HG02678 (cell line): ENCODE measurements around the gene ZCCHC14.
"Not testable (repeated sequence)": the region's sequence is repeated elsewhere in the genome, so short reads cannot be mapped to it uniquely, and the experiment has no call there.

Source experiments
- ATAC-seq: cut with Tn5 transposase; IDR thresholded peaks from one replicate; pipeline ENCODE4 v1.9.1; 2021; ENCODE audit warnings: mild to moderate bottlenecking, moderate library complexity; ENCODE audit not compliant: unreplicated experiment

Gene ZCCHC14

DNA sequence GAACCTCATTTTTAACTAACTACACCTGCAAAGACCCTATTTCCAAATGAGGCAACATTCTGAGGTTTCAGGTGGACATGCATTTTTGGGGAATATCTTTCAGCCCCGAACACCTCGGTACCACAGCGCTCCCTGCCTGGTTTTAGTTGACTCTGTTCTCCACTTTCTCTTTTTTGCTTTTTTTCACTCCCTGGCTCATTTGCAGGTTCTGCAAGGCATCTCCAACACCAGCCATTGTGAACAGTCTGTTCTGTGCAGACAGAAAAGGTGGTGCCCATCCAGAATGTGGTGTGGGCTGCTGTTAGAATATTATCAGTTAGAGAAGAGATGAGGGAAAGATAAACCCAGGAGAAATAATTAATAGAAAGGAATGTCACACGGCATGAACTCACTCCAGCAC lies 32.5 kb upstream of the ZCCHC14 start:
- no peak for ATAC-seq

DNA sequence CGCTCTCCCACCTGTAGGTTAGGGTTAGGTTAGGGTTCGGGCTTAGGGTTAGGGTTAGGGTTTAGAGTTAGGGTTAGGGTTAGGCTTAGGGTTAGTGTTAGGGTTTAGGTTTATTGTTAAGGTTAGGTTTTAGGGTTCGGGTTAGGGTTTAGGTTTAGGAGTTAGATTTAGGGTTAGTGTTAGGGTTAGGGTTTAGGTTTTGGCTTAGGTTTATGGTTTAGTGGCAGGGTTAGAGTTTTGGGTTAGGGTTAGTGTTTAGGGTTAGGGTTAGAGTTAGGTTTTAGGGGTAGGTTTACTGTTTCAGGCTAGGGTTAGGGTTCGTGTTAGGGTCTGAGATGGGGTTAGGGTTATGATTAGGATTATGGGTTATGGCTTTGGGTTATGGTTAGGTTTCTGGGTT lies 31.6 kb upstream of the ZCCHC14 start:
- ATAC-seq: no peak

DNA sequence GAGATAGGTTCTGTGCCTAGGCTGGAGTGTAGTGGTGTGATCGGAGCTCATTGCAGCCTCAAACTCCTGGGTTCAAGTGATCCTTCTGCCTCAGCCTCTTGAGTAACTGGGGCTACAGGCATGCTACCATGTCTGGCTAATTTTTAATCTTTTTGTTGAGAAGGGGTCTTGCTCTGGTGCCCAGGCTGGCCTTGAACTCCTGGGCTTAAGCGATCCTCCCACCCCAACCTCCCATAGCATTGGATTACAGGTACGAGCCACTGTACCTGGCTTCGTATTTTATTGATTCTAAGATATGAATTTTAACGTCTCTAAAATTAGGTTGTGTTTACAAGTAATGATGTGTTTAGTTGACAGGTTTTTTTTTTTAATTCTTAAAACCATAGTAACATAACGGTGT lies 30.8 kb upstream of the ZCCHC14 start:
- ATAC-seq: not testable (repeated sequence)

DNA sequence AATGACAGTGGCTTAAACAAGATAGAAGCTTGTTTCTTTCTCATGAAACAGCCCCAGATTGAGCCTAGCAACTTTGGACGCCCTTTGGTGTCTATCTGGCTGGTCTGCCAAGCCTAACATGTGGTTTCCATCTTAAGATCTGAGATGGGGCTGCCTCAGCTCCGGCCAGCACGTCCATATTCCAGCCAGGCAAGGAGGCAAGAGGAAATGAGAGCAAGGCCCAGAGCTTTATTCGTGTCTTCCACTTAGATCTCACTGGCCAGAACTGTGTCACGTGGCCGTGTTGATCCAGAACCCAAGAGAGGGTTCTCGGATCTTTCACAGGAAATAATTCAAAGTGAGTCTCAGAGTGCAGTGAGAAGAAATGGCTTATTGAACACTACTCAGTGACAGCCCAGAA lies 28.9 kb upstream of the ZCCHC14 start:
- ATAC-seq: not testable (repeated sequence)

DNA sequence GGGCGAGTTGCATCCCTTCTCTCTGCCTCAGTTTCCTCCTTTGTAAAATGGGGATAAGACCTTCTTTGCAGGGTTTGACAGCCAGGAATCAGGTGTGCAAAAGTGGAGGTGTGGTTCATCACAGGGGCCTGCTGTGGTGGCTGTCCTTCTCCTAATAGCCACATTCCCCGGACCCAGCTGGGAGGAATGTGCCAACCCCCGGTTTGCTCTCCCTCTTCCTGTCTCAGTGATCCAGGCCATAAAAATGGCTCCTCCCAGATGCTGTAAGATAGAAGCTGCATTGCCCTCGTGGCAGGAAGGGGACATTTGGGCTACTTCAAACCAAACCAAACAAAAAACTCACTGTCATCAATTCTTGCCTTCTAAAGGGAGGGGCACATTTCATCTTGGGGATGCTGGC lies 26.3 kb upstream of the ZCCHC14 start:
- not testable (repeated sequence) for ATAC-seq

DNA sequence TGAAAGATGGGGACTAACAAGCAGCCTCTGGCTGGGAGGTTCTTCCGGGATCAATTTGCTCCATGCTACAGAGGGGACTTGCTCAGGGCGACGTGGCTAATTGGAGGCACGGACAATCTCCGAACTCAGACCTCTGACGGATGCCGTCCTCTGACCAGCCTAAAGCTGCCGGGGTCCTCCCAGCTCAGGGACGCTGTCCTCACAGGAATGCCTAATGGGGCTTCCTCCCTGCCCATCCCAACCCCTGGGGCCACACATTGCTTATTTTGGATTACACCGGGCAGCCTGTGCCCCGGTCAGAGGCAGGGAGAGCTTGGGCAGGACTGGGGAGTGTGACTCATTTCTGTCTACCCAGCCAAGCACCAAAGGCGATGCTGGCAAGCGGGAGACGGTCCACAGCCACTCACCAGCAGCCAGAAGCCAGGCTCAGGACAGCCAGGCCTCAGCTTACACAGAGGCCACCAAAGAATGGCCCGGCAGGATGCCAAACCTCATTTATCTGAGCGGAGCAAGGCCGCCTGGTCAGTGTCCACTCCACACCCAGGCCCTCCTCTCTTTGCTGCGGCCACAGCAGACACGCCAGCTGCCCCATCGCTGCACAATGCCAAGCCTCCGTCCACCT lies 25.7 kb upstream of the ZCCHC14 start:
- ATAC-seq: not testable (repeated sequence)

DNA sequence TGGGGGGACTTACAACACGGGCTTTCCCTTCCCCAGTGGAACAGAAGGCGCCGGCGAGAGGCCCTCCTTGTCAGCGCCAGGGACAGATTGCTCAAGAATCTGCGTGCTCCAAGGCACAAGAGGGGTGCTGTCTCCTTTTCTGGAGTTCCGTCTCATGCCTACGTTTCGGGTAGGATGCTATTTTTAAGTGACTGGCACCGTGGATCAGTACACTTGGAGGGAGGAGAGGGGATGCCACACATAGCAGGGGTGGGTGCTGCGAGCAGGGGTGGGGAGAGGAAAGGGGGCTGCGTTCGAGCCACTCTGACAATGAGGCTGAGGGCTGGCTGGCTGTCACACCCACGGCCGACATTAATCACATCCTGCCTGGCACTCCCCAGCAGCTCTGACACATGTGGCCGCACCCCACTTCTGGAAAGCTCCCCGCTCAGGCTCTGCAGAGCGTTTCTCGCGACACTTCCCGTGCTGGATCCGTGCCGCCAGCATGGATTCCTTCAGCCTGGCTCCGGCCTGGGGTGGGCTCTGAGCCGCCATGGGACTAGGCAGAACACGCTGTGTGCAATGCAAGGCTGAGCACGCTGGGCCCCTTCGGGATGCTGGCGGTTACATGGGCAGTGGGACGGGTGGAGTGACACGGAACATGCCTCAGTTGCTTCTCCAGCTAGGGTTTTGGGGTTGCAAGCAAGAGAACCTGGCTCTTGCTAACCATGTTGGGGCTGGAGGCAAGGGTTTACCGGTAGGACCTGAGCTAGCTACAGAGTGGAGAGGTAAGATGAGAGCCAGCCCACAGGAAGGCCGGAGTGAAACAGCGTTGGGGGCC lies 25.0 kb upstream of the ZCCHC14 start:
- ATAC-seq: not testable (repeated sequence)

DNA sequence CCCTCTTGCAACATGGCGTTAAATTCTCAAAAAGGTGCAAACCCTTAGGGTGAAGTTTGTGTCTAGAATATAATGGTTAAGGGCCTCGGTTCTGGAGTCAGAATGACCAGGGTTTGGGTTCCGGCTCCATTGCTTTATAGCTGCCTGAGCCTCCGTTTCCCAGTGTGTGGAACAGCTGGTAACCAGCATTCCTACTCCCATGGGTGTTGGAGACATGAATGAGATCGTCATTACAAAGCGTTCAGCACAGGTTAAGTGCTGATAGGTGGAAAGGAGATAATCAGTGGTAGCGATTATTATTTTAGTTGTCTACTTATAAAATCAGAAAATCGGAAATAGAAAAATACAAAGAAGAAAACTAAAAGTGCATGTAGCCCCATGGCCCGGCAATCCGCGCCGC lies 23.5 kb upstream of the ZCCHC14 start:
- ATAC-seq: no peak

DNA sequence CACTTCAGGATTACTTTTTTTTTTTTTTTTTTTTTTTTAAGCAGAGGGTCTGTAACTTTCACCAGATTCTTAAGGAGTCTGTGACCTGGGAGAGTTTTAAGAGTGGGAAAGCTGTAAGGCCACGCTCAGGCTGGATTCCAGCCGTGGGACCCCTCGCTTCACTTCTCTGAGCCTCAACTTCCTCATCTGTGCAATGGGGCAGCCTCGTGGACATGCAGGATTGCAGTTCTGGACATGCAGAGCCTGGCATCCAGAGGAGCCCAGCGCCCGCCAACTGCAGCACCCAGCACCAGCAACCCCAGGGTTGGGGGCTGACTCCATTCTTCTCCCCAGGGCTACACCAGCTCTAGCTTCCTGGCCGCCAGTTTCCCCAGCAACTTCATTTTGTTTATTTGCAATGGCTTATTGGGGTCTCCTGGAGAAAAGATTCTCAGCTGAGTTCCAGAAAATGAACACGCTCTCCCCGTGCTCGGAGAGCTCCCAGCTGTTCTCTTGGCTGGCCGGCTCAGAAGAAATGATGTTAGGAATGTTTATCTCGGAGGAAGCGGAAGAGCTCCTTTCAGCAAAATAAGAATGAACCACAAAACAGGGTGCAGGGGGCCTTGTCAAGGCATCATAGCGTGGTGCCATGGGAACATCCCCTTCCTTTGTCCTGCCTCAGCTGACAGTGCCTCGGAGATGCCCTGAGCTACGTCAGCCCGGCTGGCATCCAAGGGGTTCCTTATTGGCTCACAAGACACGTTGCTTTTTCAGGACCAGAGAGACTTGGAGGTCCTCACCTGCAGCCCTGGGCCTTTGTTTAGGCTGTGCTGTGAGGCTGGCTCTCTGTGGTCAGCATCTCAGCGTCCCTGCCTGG lies 22.9 kb upstream of the ZCCHC14 start:
- ATAC-seq: no peak

DNA sequence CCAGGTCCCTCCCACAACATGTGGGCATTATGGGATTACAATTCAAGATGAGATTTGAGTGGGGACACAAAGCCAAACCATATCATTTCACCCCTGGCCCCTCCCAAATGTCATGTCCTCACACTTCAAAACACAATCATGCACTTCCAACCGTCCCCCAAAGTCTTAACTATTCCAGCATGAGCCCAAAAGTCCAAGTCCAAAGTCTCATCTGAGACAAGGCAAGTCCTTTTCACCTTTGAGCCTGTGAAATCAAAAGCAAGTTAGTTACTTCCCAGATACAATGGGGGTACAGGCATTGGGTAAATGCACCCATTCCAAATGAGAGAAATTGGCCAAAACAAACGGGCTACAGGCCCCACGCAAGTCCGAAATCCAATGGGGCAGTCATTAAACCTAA lies 17.0 kb upstream of the ZCCHC14 start:
- not testable (repeated sequence) for ATAC-seq

DNA sequence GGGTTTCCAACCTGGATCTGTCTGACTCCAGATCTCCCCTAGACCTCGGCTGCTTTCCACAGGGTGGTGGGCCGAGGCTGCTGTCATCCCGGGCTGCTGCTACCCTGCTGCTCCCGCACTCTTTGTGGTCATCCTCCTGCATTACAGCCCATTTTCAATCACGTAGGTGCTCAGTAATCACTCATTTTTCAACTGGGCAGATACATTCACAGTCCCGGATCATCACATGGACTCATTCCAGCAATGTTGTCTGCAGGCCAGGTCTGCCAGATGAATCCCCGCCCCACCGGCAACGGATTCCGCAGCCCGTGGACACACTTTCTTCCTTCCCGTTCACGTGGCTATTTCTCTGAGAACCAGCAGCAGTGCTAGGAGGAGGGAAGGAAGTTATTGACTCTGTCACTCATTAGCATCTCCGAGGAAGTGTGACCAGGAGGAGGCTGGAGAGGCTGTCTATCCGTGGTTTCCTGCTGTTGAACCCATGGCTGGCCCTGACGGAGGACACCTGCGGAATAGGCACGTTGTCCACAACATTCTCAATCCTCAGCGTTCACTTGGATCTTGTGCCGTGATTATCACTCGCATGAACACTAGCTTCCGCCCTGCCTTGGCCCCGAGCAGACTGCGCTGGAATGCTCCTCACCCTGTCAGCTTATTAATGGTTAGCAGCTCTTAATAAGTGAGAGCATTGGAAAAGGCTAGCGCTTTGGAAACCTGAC lies 14.7 kb upstream of the ZCCHC14 start:
- no peak for ATAC-seq

DNA sequence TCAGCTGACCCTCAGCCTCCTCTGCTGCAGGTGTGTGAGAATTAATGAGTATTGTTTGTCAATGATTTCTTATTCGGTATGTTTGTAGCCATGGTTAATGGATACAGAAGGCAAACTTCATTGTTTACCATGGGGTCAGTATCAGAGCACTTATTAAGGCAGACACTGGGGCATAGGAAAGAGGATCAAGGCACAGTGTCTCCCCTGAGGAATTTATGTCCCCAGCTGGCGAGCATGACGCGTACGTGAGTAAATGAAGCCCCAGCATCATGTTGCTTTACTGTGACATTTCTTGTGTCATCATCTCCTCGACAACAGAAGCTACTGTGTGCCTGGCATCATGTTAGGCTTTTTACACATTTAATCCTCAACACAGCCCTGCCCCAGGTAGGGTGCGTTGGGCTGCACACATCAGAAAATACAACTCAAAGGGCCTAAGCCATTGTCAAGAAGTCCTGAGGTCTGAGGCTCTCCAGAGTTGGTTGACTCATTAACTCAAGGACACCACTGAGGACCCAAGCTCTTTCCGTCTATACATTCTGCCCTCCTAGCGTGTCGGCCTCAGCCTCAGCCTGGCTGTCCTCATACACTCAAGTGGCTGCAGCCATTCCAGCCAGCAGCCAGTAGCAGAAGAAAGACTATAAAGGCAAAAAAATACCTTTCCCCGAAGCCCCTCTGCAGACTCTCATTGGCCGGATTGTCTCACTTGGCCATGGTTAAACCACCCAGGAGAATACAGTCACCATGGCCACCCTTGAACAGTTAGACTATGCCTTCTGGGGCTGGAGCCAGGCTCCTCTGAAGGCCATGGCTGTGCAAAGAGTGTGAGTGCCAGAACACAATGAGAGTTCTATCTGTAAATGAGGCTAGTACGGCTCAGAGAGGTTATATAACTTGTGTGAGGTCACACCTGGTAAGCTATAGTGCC lies 13.9 kb upstream of the ZCCHC14 start:
- no peak for ATAC-seq

DNA sequence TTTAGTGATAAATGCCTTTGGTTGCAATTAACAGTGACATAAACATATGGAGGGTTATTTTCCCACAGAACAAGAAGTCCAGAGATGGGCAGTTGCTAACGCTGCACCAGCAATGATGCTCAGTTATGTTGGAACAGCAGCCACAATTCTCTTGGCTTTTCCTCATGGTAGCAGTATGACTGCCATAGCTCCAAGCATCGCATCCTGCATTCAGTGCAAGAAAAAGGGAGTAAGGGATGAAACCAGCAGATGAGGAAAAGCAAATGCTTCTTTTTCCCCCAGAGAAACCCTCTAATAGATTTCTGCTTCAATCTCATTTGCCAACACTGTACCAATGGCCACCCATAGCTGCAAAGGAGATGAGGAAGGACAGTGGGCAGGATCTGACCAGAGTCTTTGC lies 13.0 kb upstream of the ZCCHC14 start:
- no peak for ATAC-seq

DNA sequence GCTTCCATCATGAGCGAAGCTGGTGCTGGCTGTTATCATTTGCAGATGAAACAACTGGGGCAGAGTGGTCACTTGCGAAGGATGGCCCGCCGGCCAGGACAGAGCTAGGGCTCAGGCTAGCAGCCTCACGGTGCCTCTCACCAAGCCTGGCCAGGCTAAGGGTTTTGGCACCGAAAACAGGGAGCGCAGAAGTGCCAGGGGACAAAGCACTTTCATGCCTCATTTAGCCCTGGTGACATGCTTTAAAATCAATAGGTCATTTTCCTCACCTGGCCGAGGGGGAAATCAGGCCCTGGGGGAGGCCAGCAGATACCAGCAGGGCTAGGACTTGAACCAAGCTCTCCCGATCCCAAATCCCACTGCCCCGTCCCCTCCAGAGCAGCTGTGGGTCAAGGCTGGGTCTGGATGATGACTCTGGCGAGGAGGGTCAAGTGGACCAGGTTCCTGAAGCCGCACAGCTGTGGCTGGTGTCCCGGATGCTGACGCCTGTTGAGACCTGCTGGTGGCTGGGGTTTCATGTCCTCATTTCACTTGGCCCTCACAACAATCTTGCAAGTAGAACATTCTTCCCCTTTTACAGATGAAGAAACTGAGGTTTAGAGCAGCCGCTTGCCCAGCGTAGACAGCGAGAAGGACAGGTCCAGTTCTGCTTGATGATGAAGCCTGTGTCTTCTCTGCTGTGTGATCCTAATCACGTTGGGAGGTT lies 10.6 kb upstream of the ZCCHC14 start:
- not testable (repeated sequence) for ATAC-seq

DNA sequence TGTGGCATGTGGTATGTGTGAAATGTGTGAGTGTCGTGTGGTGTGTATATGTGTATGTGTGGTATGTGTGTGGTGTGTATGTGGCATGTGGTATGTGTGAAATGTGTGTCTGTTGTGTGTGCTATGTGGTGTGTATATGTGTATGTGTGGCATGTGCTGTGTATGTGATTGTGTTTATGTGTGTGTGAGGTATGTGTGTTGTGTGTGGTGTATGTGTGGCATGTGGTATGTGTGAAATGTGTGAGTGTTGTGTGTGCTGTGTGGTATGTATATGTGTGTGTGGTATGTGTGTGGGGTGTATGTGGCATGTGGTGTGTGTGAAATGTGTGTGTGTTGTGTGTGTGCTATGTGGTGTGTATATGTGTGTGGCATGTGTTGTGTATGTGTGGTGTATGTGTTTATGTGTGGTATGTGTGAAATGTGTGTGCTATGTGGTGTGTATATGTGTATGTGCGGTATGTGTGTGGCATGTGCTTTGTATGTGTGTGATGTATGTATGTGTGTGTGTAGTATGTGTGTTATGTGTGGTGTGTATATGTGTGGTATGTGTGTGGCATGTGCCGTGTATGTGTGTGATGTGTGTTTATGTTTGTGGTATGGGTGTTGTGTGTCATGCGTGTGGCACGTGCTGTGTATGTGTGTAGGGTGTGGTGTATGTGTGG lies 9.6 kb upstream of the ZCCHC14 start:
- no peak for ATAC-seq

DNA sequence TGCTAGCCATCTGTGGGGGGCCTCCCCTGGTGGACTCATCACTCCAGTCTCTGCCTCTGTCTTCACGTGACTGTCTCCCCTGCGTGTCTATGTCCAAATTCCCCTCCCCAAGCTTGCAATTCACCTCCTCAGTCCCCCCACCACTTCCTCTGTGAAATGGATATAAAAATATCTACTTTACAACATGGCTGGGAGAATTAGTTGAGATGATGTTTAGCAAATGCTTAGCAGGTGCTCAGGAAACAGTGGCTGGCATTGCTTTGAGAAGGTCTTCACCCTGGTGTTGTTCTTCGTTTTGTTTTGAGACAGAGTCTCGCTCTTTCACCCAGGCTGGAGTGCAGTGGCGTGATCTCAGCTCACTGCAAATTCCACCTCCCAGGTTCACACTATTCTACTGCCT lies 8.3 kb upstream of the ZCCHC14 start:
- no peak for ATAC-seq

DNA sequence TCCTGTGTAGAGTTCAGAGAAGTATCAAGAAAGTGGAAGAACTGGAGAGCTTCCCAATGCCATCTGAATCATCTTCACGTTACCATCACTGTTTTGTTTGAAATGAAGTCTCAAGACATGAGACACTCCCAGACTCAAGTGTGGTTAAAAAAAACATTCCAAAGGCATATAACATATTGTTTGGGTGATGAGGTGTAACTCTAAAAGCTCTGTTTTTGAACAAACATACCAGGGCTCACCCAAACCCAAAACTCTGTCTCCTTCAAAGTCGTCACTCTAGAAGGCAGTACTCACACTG lies 6.3 kb upstream of the ZCCHC14 start:
- ATAC-seq: no peak

DNA sequence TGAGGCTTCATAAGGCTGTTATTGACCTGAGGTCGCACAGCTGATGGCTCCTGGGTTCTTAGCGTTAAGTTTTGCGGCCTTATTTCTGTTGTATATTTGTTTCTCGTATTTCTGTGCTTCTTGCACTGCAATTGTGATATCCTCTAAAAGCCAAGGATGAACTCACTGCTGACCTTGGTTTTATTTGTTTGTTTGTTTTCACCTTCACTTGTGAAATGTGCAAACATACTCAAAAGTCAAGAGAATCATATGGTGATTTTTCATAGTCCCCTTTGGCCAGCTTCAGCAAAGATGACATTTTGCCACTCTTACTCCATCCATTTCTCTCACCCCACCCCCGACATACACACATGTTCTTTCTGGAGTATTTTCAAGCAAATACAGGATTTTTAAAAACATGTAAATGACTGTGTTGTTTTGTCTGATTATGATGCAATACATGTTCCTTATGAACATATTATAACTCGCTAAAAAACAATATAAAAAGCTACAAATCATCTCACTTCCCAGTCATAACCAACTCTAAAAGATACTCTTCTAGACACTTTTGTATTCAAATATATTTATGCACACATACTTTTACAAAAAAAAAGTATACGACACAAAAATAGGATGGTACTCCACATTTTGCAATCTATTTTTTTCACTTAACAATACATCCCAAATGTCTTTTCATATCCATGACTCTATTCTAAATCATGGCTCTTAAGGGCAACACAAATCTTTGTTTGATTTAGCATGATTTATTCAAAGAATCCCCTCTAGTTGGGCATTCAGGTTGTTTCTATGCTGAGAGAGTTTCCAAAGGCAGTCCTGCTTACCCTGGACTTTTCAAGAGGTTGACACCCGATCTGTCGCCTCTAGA lies 5.7 kb upstream of the ZCCHC14 start:
- no peak for ATAC-seq
